GM12874 (cell line): ENCODE results near the gene ZFPM1.

Source experiments
- TF ChIP-seq, protein P1 (sequence below): IDR thresholded peaks from 2 replicates; pipeline ENCODE4 v1.5.1; 2011; ENCODE audit warnings: low read depth, mild to moderate bottlenecking, control low read depth, low read length, moderate library complexity; ENCODE audit not compliant: insufficient read depth

The ZFPM1 gene

DNA sequence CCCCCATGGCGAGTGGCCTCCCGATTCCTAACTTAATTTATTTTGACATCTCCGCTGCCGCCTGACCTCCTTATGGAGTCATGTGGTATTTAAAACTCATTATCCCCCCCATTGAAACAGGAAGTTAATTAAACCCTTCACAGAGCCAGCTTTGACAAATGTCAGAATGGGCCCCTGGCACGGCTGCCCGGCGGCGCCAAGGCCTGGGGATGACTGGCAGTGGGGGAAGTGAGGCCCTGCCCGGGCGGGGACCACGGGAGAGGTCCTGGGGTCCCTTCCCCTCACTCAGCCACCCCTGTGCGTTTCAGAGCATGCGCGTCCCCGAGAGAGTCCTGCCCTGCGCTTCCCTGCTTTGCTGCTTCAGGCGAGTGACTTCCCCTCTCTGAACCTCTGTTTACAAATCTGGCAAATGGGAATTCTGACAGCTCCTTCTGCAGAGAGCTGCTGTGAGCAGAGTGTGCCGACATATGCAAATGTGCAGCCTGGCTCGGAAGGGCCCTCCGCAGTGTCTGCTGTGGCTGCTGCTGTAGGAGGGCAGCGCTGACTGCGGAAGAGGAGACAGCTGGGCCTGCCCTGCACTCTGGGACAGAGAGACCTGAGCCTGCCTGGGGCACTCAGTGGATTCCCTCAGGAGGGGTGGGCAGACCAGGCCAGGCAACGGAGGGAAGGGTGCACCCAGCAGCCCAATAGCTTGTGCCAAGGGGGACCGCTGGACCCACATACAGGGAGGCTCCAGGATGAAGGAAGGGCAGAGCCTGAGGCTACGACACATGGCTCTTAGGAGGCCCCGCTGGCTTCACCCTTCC, 4.4 kb upstream of the ZFPM1 start:
- TF ChIP-seq, protein P1, sequence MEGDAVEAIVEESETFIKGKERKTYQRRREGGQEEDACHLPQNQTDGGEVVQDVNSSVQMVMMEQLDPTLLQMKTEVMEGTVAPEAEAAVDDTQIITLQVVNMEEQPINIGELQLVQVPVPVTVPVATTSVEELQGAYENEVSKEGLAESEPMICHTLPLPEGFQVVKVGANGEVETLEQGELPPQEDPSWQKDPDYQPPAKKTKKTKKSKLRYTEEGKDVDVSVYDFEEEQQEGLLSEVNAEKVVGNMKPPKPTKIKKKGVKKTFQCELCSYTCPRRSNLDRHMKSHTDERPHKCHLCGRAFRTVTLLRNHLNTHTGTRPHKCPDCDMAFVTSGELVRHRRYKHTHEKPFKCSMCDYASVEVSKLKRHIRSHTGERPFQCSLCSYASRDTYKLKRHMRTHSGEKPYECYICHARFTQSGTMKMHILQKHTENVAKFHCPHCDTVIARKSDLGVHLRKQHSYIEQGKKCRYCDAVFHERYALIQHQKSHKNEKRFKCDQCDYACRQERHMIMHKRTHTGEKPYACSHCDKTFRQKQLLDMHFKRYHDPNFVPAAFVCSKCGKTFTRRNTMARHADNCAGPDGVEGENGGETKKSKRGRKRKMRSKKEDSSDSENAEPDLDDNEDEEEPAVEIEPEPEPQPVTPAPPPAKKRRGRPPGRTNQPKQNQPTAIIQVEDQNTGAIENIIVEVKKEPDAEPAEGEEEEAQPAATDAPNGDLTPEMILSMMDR = no peak

DNA sequence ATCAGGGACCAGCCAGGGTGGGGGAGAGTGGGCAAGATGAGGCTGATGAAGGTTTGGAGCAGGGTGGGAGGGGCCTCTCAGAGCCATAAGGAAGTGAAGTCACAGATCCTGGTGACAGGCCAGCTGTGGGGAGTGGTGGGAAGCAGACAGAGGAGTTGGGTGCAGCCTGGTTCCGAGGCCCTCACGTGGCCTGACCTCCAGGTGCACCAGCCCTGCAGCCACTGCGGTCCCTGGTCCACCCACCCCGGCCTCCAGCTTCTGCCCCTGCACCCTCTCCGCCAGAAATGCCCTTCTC, 3.9 kb upstream of the ZFPM1 start:
- TF ChIP-seq, protein P1 = no peak

DNA sequence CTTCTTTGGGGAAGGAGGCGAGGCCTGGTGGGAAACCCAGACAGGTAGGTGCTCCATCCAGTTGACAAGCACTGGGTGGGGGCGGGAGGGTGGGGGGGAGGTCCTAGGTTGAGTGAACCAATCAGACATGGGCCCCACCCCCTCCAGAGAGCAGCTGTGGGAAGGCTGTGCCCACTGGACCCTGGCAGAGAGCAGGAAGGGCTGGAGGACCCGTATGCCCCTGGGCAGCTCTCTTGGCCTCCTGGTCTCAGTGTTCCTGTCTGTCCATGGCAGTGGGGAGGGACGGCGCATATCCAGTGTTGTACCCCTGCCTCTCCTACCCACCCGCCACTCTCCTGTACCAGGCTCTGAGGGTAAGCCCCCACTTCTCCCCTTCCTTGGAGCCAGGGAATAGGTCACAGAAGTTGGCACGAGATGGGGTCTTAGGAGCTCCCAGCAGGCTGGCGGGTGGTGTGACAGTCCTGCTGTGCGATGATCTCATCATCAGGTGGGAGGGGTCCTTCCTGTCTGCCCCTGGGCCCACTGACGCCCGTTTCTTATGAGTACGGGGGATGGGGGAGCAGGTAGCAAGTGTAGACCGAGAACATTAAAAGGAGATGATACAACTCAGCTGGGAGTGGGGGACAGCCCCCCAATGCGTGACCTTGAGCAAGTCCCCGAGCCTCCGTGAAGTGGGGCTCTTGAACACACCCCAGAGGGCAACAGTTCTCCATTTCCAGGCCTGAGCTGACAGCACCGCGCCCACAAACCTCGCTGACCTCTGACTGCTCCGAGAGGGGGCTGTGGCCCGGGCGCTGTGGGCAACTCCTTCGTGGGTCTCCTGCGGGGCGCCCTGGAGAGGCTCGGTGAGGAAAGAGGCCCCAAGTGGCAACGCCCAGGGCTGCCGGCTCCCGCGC, 1.2 kb upstream of the ZFPM1 start:
- TF ChIP-seq, protein P1 = no peak

DNA sequence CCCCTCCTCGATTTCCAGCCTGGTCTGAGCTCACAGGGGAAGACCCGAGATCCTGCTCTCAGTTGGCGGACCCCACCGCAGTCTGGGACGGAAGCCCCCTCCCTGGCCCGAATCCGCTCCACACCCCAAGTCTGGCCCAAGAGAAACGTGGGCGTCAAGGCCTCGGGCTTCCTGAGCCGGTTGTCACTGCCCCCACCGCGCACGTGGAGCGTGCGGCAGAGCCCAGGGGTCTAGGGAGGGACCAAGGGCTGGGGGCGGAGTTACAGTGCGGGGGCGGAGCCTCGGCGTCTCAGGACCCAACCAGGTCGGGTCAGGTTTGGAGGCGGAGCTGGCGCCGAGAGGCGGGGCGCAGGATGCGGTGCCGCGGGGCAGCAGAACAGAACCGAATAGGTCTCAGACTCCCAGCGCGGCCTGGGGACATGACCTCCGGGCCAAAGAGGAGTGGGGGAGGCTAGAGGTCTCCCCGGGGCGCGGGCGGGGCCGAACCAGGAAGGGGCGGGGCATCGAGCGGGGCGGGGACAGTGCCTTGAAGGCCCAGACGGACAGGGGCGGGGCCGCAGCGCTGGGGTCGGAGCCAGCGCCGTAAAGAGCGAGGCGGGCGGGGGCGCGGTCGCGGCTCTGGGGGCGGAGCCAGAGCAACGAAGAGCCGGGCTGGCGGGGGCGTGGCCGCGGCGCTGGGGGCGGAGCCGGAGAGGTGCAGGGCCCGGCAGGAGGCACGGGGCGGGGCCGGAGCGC, 431 bp upstream of the ZFPM1 start:
- TF ChIP-seq, protein P1 = no peak

DNA sequence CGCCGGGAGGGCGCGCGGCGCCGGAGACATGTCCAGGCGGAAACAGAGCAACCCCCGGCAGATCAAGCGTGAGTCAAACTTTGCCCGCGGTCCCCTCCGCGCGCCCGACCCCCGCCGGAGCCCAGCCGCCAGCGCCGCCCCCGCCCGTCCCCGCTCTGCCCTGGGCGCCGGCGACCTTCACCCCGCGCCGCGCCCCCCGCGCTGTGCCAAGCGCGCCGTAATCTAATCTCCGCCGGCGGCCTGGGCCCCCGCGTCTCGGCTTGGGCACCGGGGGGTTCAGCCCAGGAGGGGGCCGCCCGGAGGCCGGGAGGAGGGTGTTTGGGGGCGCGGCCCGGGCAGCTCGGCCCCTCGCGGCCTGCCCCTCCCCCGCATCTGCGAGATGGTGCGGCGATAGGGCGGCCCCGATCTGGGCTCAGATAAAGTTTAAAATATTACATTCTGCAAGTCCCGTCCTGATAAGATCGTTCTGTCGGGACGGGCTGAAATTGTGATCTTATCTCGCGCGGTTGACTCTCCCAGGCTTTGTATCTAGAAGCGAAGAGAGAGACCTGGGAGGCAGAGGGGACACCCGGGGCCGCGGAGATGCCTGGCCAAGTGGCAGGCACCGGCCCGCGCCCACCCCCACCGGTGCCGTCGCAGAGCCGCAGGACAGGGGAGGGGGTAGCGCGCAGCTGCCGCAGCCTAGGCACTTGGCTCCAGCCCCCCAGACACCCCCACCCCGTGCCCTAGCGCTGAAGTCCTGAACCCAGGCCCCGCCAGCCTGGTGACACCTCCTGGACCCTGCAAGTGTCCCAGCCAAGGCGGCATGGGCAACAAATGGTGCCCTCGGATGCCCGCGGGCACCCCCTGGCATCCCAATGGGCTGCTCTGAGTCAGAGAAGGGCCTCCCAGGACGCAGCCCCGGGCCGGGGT, 787 bp downstream of the ZFPM1 start:
- TF ChIP-seq, protein P1 = no peak

DNA sequence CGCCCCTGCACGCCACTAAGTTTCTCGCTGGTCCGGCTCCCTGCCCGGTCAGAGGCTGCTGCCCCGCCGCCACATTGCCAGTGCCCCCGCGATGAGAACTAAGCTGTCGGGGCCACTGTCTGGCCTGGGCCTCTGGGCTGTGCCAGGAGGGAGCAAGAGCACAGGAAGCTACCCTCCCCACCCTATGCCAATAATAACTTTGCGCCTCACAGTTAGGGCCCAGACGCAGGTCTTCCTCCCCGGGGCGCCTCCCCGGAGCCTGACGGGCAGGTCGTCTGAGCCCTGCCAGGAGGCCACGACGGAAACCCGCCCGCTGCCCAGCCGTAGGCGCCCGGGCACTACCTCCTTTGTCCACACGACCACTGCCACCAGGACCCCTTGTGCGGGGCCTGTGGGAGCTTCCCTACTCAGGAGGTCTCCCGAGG, 1.5 kb downstream of the ZFPM1 start:
- TF ChIP-seq, protein P1 = no peak; the same call in 1 of the 2 replicates
